Psoas muscle (tissue), 8 donors: ENCODE measurements around the gene NR6A1. TPM values are rescaled to one million over a fixed set of nuclear protein-coding genes. Genes with fewer than 3 reads are reported as not detected.

Experiments used
- ATAC-seq, 4 donors: fragments of 200-7000 bp; cut with Tn5 transposase; one replicate each; pipeline ENCODE4 v1.9.1; 2020; ENCODE audit warnings: moderate library complexity in 3 of 4, mild to moderate bottlenecking in 2 of 4
- DNase-seq, 2 donors: peaks; one replicate each; pipeline ENCODE4 v3.0.0-alpha.2; 2020
- H3K27ac ChIP-seq: fragments of 200-600 bp; one replicate; pipeline ENCODE4 v1.8.0; 2022
- H3K27me3 ChIP-seq, 3 donors: fragments of 200-600 bp in 1 of 3; one replicate each; pipeline versions ENCODE4 v1.6.1 to v1.8.0; 2013 to 2022; ENCODE audit warnings: low read length in 2 of 3, mild to moderate bottlenecking in 2 of 3, moderate library complexity in 1 of 3; ENCODE audit not compliant: insufficient read depth in 3 of 3
- H3K36me3 ChIP-seq, 2 donors: fragments of 200-600 bp in 1 of 2; one replicate each; pipeline versions ENCODE4 v1.6.1 to v1.8.0; 2013 to 2022; ENCODE audit warnings: low read depth in 1 of 2, mild to moderate bottlenecking in 1 of 2, moderate library complexity in 1 of 2; ENCODE audit not compliant: insufficient read depth in 1 of 2
- H3K4me1 ChIP-seq: fragments of 200-600 bp; one replicate; pipeline ENCODE4 v1.8.0; 2022
- H3K4me3 ChIP-seq: fragments of 200-600 bp; one replicate; pipeline ENCODE4 v1.8.0; 2022; ENCODE audit warnings: mild to moderate bottlenecking
- H3K9me3 ChIP-seq: fragments of 200-600 bp; one replicate; pipeline ENCODE4 v1.8.0; 2022
- WGBS, 3 donors: extraction: QIAGEN DNeasy Blood & Tissue Kit; methylation state at CpG; one replicate each; pipeline versions ENCODE4 v1.1.6 to v1.1.7; 2013; 5-methylcytosine and 5-hydroxymethylcytosine counted together
- intact Hi-C, 2 donors: fragments of 100-400 bp; cut with DNase I; formaldehyde crosslinking; loops; one replicate each; pipeline versions ENCODE4 v1.11.0 to v1.14.2; 2022
- polyA plus RNA-seq, 3 donors: library from polyadenylated mRNA; stranded (reverse); fragments of 200-250 nt; gene quantifications; one replicate each; pipeline ENCODE4 v1.2.3, GENCODE V29; 2013
- total RNA-seq, 4 donors: library from RNA; stranded (reverse); fragmentation: NEBNext Ultra II Directional in 2 of 4; extraction: Animal tissue kit (Norgen Biotek cat#: 25700) in 2 of 4; gene quantifications; one replicate each; pipeline versions ENCODE4 v1.2.1 to v1.2.4, GENCODE V29; 2021 to 2023
- TF ChIP-seq, protein P1 (sequence below): fragments of 200-600 bp; IDR thresholded peaks from one replicate; pipeline ENCODE4 v1.8.0; 2022; ENCODE audit warnings: antibody characterized with exemption
- donor health status: healthy with polysubstance abuse.
- donor health status: DM: no; HTN: no; CAD: no; lungs with moderate emphysema.
- donor health status: Bipolar disorder and iron deficiency.
- donor health status: healthy.
- donor health status: DM: yes; HTN: yes; CAD: no.
- donor health status: DM: no; HTN: no; CAD: no.
- donor health status: DM: no; HTN: no; CAD: no.
- donor health status: DM: yes; HTN: yes; CAD: no.

The NR6A1 gene
- total and polyA plus RNA-seq, 7 donors, result 0.32 to 2.6 (median 0.70) TPM

DNA sequence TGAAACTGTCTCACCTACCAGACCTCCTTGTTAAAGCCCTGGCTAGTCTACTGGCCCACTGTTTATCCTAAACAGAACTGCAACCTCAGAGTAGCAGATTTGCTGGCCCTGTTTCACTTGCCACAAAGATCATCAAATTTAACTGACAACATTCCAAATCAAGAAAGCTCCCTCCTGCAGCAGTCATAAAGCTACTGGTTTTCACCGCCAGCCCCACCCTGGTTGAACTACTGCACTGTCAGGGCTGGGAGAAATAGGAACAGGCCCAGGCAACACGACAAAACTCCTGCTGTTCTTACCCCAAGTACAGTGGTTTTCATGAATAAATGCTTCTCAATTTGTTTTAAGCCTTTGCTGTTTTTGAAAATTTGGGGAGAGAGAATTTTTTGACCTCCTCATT is 63.0 kb downstream of the NR6A1 start:
- Histone ChIP-seq H3K9me3 (no peaks in the 10 kb centered on the region), H3K27ac (no peak overlapping the region), H3K36me3 (no peaks in the 10 kb centered on the region), H3K4me1 (peaks cover 10% of the 10 kb centered on the region), H3K4me3 (no peak overlapping the region), H3K27me3 (no peaks in the 10 kb centered on the region)
- DNase-seq, result no peak
- intact Hi-C loops, result no loop called here
- no peak for ATAC-seq
- WGBS, 3 donors, result 79 to 86% (median 81%) methylated on average over 2 of the region's 2 CpGs
- TF ChIP-seq, protein P1, sequence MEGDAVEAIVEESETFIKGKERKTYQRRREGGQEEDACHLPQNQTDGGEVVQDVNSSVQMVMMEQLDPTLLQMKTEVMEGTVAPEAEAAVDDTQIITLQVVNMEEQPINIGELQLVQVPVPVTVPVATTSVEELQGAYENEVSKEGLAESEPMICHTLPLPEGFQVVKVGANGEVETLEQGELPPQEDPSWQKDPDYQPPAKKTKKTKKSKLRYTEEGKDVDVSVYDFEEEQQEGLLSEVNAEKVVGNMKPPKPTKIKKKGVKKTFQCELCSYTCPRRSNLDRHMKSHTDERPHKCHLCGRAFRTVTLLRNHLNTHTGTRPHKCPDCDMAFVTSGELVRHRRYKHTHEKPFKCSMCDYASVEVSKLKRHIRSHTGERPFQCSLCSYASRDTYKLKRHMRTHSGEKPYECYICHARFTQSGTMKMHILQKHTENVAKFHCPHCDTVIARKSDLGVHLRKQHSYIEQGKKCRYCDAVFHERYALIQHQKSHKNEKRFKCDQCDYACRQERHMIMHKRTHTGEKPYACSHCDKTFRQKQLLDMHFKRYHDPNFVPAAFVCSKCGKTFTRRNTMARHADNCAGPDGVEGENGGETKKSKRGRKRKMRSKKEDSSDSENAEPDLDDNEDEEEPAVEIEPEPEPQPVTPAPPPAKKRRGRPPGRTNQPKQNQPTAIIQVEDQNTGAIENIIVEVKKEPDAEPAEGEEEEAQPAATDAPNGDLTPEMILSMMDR, result no peak

DNA sequence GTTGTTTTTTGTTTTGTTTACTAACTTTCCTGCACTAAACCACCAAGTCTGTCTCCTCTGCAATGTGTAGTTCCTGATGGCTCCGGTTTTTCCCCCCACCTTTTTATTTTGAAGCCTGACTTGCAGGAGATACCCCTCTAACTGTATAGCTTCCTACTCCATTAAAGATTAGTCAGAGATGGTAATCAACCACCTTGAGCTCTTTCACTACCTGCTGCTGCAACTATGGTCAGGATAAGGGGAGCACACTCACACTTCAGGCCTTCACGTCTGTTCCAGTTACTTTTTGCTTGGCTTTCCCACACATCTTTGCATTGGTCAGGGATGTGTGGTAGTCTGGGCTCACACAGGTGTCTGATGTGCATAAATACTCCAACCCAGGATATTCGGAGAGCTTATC is 63.4 kb downstream of the NR6A1 start:
- ATAC-seq, result no peak
- peaks cover 10% of the 10 kb centered on the region for H3K4me1 ChIP-seq
- DNase-seq, result no peak
- 83 to 86% (median 84%) methylated on average over 3 of the region's 3 CpGs for WGBS, 3 donors
- no peak overlapping the region for H3K4me3 ChIP-seq
- H3K27me3 ChIP-seq, result no peaks in the 10 kb centered on the region
- no peaks in the 10 kb centered on the region for H3K9me3 ChIP-seq
- H3K27ac ChIP-seq, result no peak overlapping the region
- H3K36me3 ChIP-seq, result no peaks in the 10 kb centered on the region
- intact Hi-C loops, result no loop called here
- TF ChIP-seq, protein P1, result no peak

DNA sequence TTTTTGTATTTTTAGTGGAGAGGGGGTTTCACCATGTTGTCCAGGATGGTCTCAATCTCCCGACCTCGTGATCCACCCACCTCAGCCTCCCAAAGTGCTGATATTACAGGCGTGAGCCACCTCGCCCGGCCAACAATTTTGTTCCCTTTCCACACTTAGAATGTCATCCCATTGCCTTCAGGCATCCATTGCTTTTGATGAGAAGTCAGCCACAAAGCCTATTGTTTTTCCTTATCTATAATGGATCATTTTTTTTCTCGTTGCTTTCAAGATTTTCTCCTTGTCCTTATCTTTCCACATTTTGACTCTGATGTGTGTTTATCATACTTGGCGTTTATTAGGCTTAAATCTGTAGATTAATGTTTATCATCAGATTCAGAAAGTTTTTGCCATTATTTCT is 64.4 kb downstream of the NR6A1 start:
- intact Hi-C loops, result no loop called here
- H3K27ac ChIP-seq, result no peak overlapping the region
- no peak for ATAC-seq

DNA sequence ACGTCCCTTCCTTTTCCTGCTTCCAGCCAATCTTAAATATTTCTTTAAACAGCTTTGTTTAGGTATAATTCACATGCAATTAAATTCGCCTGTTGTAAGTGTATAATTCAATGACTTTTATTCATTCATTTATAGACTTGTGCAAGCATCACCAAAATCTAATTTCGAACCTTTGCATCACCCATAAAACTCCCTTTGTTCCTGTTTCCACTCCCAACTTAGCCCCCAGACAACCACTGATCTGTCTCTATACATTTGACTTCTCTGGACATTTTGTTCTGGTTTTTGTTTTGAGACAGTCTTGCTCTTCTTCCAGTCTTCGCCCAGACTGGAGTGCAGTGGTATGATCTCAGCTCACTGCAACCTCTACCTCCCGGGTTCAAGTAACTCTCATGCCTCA is 71.5 kb downstream of the NR6A1 start:
- H3K27ac ChIP-seq, result no peak overlapping the region
- no peaks in the 10 kb centered on the region for H3K4me1 ChIP-seq
- DNase-seq (no peak), ATAC-seq (no peak)
- WGBS, 3 donors, result 94 to 96% (median 95%) methylated on average over 5 of the region's 5 CpGs
- no peaks in the 10 kb centered on the region for H3K36me3 ChIP-seq
- H3K4me3 ChIP-seq, result no peak overlapping the region
- TF ChIP-seq, protein P1, result no peak
- H3K9me3 ChIP-seq, result no peaks in the 10 kb centered on the region
- intact Hi-C loops, result no loop called here
- no peaks in the 10 kb centered on the region for H3K27me3 ChIP-seq

More for the DNA sequence above, 64.4 kb downstream of the NR6A1 start:
- H3K9me3 ChIP-seq, result no peaks in the 10 kb centered on the region
- peaks cover 6% of the 10 kb centered on the region for H3K4me1 ChIP-seq
- no peaks in the 10 kb centered on the region for H3K27me3 ChIP-seq
- TF ChIP-seq, protein P1, result no peak
- 95 to 98% (median 95%) methylated on average over 7 of the region's 7 CpGs for WGBS, 3 donors
- DNase-seq, result no peak
- no peak overlapping the region for H3K4me3 ChIP-seq
- H3K36me3 ChIP-seq, result no peaks in the 10 kb centered on the region

DNA sequence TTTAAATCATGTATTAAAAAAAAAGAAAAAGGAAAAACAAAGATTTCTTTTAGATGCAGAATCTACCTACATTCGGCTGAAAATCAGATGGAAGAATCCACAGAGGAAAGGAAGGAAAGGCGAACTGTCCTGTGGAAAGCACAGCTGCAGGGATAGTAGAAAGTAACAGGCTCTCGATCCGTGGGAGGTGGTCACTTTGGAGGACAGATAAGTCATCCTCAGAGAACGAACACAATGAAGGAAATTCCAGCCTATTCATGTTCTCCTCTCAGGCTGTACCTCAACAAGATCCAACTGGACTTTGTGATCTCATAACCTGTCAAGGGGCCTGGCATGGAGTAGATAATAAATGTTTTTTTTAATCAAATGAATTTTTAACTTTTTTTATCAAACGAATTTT is 72.8 kb downstream of the NR6A1 start:
- ATAC-seq, result no peak
- no peak overlapping the region for H3K27ac ChIP-seq
- H3K4me3 ChIP-seq, result no peak overlapping the region
- H3K4me1 ChIP-seq, result no peaks in the 10 kb centered on the region
- H3K9me3 ChIP-seq, result no peaks in the 10 kb centered on the region
- 64 to 69% (median 68%) methylated on average over 6 of the region's 6 CpGs for WGBS, 3 donors
- DNase-seq, result no peak
- H3K36me3 ChIP-seq, result no peaks in the 10 kb centered on the region
- intact Hi-C loops, result no loop called here
- TF ChIP-seq, protein P1, result no peak
- H3K27me3 ChIP-seq, result no peaks in the 10 kb centered on the region
